Measurements from ENCODE around the gene ST6GAL1.

ST6GAL1 gene

GRCh38 chr3:187080799-187081450 lies 150.6 kb downstream of the ST6GAL1 start:
- no peak for DNase-seq

GRCh38 chr3:187082758-187083375 lies 152.5 kb downstream of the ST6GAL1 start:
- no peak for DNase-seq

- peak; percentile 4 for DNase-seq
These were observed 153.8 kb downstream of the ST6GAL1 start for GRCh38 chr3:187084126-187084525.

- DNase-seq, result no peak
These were observed 154.3 kb downstream of the ST6GAL1 start for GRCh38 chr3:187084580-187084979.

GRCh38 chr3:187085021-187085666 lies 154.8 kb downstream of the ST6GAL1 start:
- no peak for DNase-seq

- DNase-seq, result no peak
These were observed 155.6 kb downstream of the ST6GAL1 start for GRCh38 chr3:187085933-187086332.

GRCh38 chr3:187086831-187087230 lies 156.5 kb downstream of the ST6GAL1 start:
- no peak for DNase-seq

- no peak for DNase-seq
These were observed 158.4 kb downstream of the ST6GAL1 start for GRCh38 chr3:187088701-187089100.

GRCh38 chr3:187093320-187093719 lies 163.0 kb downstream of the ST6GAL1 start:
- no peak for DNase-seq

GRCh38 chr3:187098923-187099512 lies 168.7 kb downstream of the ST6GAL1 start:
- DNase-seq, result no peak

GRCh38 chr3:187101184-187102072 lies 171.1 kb downstream of the ST6GAL1 start:
- DNase-seq, result peak; percentile 78

- no peak for DNase-seq
These were observed 171.8 kb downstream of the ST6GAL1 start for GRCh38 chr3:187102073-187102634.

GRCh38 chr3:187103251-187103650 lies 172.9 kb downstream of the ST6GAL1 start:
- no peak for DNase-seq

- DNase-seq, result no peak
These were observed 174.0 kb downstream of the ST6GAL1 start for GRCh38 chr3:187104342-187104741.

- DNase-seq, result peak; percentile 34
These were observed 174.6 kb downstream of the ST6GAL1 start for GRCh38 chr3:187104933-187105332.

- no peak for DNase-seq
These were observed 175.4 kb downstream of the ST6GAL1 start for GRCh38 chr3:187105700-187106099.

GRCh38 chr3:187107989-187108388 lies 177.7 kb downstream of the ST6GAL1 start:
- peak; percentile 49 for DNase-seq

GRCh38 chr3:187110156-187110555 lies 179.8 kb downstream of the ST6GAL1 start:
- no peak for DNase-seq

- DNase-seq, result peak; percentile 31
These were observed 182.8 kb downstream of the ST6GAL1 start for GRCh38 chr3:187112934-187113793.

GRCh38 chr3:187114511-187114910 lies 184.2 kb downstream of the ST6GAL1 start:
- no peak for DNase-seq

GRCh38 chr3:187120326-187120725 lies 190.0 kb downstream of the ST6GAL1 start:
- DNase-seq, result no peak

Measured in fibroblast of skin of scalp (primary cell).